Frontal cortex (tissue), 4 donors: Measurements from ENCODE around the gene SMIM28. TPM values are rescaled to one million over a fixed set of nuclear protein-coding genes. Genes with fewer than 3 reads are reported as not detected.
A peak's percentile ranks its signal among the peaks of the same experiment; 100 is the strongest.

Experiments used
- DNase-seq, 2 donors: peaks; one replicate each; pipeline ENCODE4 v3.0.0; 2012; ENCODE audit warnings: low spot score in 2 of 2
- FAIRE-seq: peaks from 2 replicates; lab custom pipeline; 2012; peaks lifted over from hg19 to GRCh38; lab: Jason Lieb, UNC
- total RNA-seq: library from RNA; depleted of rRNA; stranded (reverse); fragments of >200 nt; gene quantifications from one replicate; pipeline ENCODE4 v1.2.3, GENCODE V29; 2014
- donor health status: control.
- donor health status: control.
- donor health status: control.

The SMIM28 gene
- total RNA-seq, 1 donor from 2014 or later, result not detected

- DNase-seq (no peak), FAIRE-seq (no peak)
Measured at GRCh38 chr6:138372711-138373463, 4.8 kb upstream of the SMIM28 start.

GRCh38 chr6:138374230-138374629 is 3.5 kb upstream of the SMIM28 start:
- DNase-seq (no peak), FAIRE-seq (no peak)

- no peak for FAIRE-seq
- DNase-seq, result no peak
Measured at GRCh38 chr6:138374815-138375214, 2.9 kb upstream of the SMIM28 start.

- DNase-seq (no peak), FAIRE-seq (no peak)
Measured at GRCh38 chr6:138377042-138377441, 663 bp upstream of the SMIM28 start.

- DNase-seq (no peak), FAIRE-seq (no peak)
Measured at GRCh38 chr6:138378463-138378862, 758 bp downstream of the SMIM28 start.

- DNase-seq (no peak), FAIRE-seq (no peak)
Measured at GRCh38 chr6:138382498-138383265, 5.0 kb downstream of the SMIM28 start.

GRCh38 chr6:138383776-138384175 is 6.1 kb downstream of the SMIM28 start:
- no peak for FAIRE-seq
- DNase-seq, result no peak

- DNase-seq, result no peak
Measured at GRCh38 chr6:138386897-138387296, 9.2 kb downstream of the SMIM28 start.

GRCh38 chr6:138387577-138388368 is 10.1 kb downstream of the SMIM28 start:
- DNase-seq, result no peak
- no peak for FAIRE-seq

More at GRCh38 chr6:138386897-138387296, 9.2 kb downstream of the SMIM28 start:
- FAIRE-seq, result no peak

- FAIRE-seq, result no peak
Measured at GRCh38 chr6:138389551-138389950, 11.8 kb downstream of the SMIM28 start.

GRCh38 chr6:138393871-138394783 is 16.4 kb downstream of the SMIM28 start:
- FAIRE-seq (no peak), DNase-seq (no peak)

More at GRCh38 chr6:138389551-138389950, 11.8 kb downstream of the SMIM28 start:
- no peak for DNase-seq

GRCh38 chr6:138396709-138397108 is 19.0 kb downstream of the SMIM28 start:
- FAIRE-seq (no peak), DNase-seq (no peak)

GRCh38 chr6:138397128-138398122 is 19.7 kb downstream of the SMIM28 start:
- FAIRE-seq (no peak), DNase-seq (no peak)

GRCh38 chr6:138400326-138400725 is 22.6 kb downstream of the SMIM28 start:
- FAIRE-seq, result no peak
- no peak for DNase-seq

- DNase-seq, result no peak
- FAIRE-seq, result no peak
Measured at GRCh38 chr6:138401960-138402837, 24.5 kb downstream of the SMIM28 start.

- DNase-seq (no peak), FAIRE-seq (no peak)
Measured at GRCh38 chr6:138402838-138403187, 25.1 kb downstream of the SMIM28 start.

- no peak for FAIRE-seq
- DNase-seq, result peak; percentile 40 to 55
Measured at GRCh38 chr6:138403324-138403800, 25.7 kb downstream of the SMIM28 start.
